Middle frontal gyrus (tissue), 1 donor: ENCODE results near the gene PTPRR.

Experiments
- DNase-seq: peaks from one replicate; pipeline ENCODE4 v3.0.0-alpha.2; 2015; ENCODE audit warnings: low spot score; ENCODE audit errors: extremely low spot score

Gene PTPRR, protein sequence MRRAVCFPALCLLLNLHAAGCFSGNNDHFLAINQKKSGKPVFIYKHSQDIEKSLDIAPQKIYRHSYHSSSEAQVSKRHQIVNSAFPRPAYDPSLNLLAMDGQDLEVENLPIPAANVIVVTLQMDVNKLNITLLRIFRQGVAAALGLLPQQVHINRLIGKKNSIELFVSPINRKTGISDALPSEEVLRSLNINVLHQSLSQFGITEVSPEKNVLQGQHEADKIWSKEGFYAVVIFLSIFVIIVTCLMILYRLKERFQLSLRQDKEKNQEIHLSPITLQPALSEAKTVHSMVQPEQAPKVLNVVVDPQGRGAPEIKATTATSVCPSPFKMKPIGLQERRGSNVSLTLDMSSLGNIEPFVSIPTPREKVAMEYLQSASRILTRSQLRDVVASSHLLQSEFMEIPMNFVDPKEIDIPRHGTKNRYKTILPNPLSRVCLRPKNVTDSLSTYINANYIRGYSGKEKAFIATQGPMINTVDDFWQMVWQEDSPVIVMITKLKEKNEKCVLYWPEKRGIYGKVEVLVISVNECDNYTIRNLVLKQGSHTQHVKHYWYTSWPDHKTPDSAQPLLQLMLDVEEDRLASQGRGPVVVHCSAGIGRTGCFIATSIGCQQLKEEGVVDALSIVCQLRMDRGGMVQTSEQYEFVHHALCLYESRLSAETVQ

DNA sequence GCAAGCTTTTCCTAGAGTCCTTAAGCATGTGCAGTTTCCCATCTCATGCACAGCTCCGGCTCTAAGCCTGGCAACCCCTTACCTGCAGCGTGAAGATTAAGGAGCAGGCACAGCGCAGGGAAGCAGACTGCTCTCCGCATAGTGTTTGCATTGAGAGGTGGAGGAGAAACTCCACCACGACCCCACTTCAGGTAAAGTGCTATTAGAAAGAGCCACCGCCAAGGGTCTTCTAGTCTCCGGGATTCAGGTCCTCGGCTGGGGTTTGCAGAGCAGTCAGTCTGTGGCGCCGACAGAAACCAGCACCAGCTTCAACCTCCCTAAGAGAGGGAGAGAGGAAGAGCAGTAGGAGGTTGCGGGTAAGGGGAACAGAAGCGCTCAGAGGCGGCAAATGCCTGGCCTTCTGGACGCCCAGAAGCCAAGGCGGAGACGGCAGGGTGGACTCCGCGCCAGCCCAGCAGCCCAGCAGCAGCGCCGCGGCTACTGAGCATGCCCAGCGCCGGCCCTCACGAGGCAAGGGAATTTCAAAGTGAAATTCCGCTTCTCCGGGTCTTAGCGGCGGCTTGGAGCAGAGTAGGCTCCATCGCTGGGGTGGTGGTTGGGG, at the start of gene PTPRR:
Gene PTPRR, minus strand, starts transcription at position 488 of the 601 bp plus-strand sequence. Its CDS starts 348 bp downstream, at position 140.
- no peak for DNase-seq

DNA sequence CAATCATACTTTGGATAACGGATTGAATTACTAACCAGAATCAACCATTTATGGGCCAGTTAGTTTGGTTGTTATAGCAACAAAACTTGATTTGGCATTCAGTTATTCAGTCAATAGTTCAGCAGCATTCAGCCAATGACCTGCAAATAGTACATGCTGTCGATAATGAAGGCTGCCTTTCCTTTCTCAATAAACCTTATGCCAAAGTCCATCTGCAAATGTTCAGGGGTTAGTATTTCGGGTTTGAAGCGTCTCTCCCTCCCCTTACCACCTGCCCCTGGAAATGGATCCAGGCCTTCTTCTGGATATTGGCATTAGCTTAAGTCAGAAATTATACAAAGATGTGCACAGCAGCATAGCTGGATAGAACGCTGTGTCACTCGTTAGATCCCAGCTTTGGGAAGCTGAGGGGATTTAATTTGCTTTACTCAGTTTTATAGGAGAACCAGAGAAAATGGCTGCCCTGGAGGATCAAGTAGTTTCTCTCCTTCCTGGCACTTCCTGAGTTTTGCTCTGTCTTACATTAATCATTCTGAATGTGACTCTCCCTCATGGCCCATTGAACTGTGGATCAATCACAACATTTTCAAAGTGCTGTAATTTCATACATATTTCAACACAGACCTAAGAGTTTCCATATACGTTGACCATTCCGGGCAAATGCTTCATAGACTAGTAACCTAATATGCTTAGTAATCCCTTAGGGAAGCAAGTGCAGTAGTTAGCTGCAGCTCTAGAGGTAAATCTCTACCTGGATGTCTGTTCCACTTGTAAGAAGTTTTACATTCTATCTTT, 46.7 kb upstream of the PTPRR start:
- DNase-seq: no peak

DNA sequence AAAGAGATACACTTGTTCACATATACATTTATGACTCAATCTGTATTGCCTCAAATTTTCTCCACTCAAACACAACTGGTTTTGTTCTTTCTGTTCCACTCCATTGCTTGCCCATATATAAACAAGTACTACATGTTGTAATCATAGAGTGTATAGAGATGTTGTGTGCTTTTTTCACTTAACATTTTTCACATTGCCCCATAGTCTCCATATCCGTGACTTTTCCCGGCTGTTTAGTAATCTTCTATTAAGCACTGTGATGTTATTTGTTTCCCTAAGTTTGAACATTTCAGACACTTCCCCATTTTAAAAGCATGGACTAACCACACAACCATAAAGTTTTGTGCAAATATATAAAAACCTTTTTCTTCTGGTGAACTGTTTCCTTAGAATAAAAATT, 45.5 kb upstream of the PTPRR start:
- DNase-seq: no peak

DNA sequence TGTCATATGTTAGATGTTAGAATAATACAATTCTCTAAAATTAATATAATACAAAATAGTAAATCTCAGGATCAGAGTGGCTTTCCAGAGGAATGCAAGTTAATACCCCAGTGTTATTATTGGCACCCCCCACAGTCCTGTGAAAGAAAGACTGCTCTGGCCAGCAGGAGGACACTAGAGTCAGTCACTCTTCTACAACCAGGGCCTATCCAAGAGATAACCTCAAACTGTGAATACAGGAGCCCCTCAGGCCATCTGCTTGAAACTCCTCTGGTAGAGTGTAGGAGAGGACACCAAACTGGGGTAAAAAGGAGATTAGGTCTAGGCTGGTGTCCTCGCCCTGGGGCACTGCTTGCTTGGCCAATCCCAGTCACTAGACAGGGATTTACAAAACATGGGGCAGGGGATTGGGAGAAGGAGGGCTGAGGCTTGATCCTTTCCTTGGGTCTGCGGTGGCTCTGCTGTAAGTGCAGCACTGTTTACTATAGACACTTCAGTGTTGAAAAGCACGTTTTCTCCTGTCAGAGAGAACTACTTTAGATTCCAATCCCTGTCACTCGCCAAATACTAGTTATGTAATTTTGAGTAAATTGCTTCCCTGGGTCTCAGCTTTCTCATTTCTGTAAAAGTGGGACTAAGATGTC, 44.5 kb upstream of the PTPRR start:
- no peak for DNase-seq

DNA sequence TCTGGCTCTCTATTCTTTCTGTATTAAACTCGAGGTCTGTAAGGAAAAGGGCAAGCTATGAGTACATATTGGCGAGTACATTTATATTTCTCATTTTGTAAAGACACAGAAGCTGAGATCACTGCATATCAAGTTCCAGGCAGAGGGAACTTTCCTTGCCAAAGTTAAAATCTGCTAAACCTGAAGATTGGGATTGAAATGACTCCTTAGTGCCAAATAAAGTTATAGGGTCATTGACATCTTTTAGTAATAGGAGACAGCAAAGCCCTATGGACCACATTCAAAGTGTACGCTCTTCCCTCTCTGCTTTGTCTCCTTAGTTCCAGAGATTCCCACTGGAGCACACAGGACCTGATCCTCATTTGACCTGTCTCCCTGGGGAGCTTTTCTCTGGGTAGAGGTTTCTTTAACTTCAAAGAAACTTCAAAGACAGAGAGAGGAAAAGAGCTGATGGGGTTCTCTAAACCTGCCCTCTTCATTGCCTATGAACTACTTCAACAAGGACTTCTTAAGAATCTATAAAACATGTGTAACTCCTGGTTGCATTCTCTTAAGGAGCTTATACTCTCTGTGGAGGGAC, 42.6 kb upstream of the PTPRR start:
- no peak for DNase-seq

DNA sequence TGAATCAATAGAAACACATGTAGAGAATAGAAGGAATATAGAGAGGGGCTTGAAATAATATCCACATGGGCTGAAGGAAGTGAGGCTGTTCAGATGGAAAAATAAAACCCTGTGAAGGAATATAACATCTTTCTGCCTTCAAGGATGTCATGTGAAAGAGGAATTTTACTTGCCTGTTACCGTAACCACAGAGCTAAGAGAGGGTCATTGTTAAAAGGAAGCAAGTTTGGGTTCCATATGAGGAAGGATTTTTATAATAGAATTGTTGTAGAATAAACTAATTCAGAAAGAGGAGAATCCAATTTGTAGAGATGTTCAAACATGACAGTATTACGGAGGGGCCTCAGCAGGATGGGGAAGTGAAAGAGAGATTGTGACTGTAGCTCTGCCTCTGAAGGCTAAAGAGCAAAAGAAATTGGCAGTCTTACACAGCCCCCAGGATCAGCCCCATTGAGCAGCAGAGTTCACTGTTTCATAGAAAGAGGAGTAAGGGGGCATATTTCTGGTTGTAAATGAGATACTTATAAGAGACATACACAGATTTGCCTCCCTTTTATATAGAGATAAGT, 41.8 kb upstream of the PTPRR start:
- DNase-seq: no peak

DNA sequence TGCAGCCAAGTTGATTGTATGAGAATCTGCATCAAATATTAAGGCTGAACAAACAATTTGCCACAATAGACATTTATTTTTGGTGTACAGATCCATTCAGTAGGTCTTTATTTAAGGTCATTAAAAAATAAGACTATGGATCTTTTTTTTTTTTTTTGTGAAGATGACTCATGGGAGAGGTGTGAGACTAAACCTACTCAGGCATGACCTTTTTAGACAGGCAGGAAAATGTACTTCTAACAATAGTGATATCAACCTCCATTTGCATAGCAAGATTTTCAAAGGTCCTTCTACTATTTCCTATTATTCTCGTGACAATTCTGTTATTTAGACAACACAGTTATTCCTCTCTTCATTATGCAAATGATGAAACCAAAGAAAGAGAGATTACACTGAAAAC, 39.9 kb upstream of the PTPRR start:
- DNase-seq: no peak

DNA sequence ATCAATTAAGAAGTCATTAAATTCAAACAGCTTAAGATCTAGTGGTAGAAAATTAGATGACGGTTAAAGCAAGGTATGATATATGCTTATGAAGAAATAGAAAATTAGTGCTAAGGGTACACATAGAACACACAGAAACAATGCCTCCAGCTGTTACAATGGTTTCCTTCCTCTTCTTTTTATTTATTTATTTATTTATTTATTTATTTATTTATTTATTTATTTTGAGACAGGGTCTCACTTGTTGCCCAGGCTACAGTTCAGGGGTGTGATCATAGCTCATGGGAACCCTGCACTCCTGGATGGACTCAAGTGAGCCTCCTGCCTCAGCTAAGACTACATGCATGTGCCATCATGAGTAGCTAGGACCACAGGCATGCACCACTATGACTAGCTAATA, 34.9 kb upstream of the PTPRR start:
- no peak for DNase-seq

DNA sequence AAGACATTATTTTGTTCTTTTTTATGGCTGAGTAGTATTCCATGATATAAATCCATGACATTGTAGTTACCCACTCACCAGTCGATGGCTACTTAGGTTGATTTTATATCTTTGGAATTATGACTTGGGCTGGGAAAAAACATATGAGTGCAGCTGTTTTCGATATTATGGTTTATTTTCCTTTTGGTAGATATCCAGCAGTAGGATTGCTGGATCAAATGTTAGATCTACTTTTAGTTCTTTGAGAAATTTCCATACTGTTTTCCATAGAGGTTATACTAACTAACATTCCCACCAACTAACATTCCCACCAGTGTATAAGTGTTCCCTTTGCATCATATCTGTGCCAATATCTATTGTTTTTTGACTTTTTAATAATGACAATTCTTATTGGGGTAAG, 29.9 kb upstream of the PTPRR start:
- no peak for DNase-seq

DNA sequence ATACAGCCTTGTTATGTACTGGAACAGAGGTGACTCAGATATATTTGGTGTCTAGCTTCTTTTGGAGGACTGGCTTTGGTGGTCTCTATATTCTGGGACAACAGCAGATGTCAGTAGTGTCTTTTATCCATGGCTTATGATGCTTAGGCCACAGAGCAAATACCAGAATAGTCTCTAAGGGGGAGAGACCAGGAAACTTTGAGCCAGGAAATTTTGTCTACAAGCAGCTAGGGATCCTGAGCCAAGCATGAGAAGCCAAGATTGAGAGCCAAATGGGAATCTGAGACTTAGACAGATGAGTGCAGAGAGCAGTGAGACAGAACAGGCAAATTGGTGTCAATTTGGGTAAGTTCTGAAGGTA, 28.4 kb upstream of the PTPRR start:
- DNase-seq: no peak

DNA sequence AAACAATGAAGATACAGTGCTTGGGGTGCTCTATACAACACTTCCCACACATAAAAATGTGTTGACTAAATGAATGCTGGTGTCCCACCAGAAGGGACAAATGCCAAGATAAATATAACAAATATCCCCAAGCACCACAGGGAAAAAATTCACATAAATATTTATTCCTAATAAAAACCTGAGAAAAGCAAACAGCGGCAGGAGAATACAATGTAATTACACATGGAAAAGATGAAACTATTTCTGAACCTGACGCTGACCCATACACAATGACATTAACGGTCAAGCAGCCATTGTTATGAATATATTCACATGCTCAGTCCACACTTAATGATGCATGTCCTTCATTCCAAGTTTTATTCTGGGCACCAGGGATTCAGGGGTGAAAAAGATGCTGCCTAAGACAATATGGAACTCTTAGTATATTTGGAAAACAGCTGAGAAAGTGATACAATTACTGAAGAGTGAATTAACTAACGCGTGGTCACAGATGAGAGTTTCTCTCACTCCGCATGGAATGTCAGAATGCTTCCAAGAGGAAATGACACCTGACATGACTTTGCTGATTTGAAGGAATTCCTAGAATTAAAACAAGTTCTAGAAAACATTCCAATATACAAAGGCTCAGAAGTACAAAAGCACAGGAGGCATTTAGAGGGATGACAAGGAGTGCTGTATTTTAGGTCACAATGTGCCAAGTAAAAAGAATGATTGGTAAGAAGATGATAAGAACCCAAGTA, 27.9 kb upstream of the PTPRR start:
- no peak for DNase-seq

DNA sequence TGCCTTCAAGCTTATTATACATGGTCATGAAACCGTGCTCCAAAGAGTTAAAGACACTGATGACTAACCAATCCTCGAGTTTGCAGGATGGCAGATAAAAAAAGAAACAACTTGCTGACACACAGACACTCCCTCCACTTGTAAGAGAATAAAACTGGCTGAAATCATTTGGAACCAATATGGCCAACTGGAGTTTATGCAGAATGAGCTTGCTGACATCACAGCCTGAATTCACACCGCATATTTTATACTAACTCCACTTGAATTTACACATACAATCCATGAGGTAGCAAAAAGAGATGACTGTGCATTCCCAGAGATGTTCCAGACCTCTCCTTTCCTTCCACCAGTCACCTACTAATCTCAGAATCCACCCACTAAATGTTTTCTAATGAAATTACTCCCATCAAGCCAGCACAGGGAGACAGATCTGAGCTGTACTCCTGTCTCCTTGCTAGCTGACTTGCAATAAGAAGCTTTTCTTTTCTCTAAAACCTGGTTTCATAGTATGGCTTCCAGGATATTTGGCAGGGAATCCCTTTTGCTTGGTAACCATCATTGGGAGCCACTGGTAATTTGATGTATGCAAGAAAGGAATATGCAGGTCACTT, 15.8 kb upstream of the PTPRR start:
- DNase-seq: no peak

DNA sequence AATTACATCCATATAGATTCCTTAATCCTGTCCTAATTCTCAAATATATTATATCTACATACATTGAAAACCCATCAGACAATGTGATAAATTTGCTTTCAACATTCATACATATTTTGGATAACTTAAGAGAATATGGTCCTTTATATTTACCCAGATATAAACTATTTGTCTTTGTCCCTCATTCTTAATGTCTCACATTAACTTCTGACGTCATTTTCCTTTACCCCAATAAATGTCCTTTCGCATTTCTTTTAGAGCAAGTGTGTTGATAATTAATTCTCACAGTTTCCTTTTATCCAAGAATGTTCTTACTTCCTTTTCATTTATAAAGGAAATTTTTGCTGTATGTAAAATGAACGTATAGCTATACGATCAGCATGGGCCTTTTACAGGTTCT, 12.6 kb upstream of the PTPRR start:
- no peak for DNase-seq

DNA sequence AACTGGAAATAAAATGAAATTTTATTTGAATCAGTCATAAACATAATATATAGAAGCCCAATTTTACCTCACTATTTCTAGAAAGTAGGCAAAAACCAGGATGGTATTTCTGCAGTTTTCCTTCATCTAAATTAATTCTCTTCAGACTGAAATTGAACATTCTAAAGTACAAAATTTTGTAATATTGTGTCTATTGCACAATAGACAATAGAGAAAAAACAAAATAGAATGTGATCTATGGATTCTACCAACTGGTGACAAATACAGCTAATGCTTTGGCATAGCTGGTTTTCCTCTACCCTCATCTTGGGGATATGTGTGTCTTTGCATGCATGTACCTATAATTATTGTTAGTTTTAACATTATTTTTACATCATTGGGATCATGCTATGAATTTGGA, 8.5 kb upstream of the PTPRR start:
- DNase-seq: no peak

DNA sequence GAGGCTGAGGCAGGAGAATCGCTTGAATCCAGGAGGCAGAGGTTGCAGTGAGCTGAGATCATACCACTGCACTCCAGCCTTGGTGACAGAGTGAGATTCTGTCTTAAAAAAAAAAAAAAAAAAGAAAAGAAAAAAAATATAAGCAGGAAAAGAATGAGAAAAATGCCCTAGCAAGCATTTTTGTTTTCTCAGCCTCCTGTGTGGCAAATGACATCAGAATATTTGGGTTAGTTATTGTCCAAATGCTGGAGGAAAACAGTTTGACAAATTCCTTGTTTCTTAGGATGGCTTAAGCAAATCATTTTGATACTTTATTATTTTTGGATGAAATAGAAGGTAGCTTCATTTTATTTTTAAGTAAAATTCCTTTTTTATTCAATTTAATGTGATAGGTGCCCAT, 7.5 kb upstream of the PTPRR start:
- DNase-seq: no peak

DNA sequence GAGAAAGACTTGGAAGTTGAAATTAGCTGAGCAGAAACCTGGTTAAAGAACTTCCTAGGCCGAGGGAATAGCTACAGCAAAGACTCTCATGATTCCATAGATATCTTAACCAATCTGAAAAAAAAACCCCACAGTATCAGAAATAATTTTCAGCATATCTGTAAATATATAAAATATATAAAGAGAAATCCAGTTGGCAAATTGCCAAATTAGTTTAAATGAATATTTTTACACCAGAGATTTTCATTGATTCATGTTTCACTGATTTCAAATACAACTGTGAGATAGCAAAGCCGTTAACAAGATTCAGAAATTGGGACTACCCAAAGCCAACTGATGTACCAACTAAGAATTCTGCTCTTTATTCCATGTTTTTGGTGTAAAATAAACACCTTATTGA, 6.8 kb upstream of the PTPRR start:
- no peak for DNase-seq

DNA sequence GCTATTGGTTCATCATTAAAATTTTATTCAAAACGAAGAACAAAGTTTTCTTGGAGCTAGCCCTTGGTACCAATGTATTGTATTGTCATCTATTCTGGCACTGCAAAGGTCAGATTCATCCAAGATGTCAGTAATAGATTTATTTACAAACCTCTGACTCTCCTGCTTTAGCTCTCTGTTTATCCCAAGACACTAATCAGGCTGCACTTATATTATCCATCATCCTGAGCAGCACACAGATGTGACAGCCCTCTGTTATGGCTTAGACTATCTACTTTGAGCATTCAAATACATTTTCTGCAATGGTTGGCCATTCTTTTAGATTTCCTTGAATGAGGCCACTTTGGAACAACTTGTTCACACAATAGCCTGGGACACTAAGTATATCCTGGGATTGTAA, 5.0 kb upstream of the PTPRR start:
- DNase-seq: no peak

DNA sequence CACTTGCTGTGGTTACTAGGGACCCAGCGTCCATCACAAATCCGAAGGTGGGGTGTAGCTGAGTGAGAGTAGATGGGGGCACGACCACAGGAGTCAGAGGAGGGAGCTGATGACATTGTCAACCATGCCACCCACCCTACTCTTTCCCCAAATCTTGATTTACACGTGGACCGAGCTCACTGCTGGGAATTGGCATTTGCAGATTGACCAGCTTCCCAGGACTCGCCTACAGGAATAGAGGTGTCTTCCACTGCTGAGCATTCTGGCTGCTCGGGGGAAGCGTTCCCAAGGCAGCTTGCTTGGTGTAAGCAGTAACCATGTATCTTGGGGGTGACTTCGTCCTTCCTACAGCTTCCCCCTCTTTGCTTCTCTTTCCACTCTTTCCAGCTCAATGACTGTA, 353 bp upstream of the PTPRR start:
- DNase-seq: peak; percentile 50

DNA sequence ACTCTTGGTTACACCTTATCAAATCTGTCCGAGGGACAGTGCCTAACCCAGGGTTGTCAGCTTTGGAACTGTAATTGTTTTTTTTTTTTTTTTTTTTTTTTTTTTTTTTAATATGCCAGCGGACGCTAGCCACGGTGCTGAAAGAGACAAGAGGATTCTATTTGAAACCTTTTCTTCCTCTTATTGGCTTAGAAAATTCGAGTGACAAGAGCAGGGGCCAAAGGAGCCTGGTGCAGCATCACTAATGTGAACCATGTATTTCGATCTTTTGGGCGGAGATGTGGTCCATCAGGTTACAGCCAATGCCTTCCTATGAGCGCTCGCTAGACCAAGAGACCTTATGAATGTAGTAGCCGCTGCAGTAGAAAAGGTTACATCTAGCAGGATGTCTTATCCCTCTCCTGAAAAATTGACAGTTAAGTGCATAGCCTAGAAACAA, 922 bp downstream of the PTPRR start:
- DNase-seq: no peak

DNA sequence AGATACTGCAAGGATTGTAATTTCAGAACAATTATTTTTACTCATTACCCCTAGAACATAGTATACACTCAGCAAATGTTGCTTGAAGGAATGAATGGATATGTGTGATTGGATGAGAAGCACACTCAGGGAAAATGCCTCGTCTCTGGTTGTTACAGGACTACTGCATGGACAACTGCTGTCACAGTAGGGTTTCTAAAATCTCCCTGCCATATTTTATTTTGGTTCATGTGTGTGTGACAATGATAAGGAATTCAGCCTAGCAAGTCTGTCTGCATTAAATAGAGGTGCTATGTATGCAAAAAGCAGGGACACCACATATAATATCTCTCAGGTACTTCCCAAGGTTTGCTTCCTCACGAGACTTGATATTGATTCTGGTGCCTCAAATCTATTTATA, 1.4 kb downstream of the PTPRR start:
- no peak for DNase-seq
